Mammary epithelial cell (primary cell): ENCODE measurements around the gene NR5A1.

Source experiments
- EZH2 ChIP-seq: IDR thresholded peaks from 2 replicates; pipeline ENCODE4 v1.6.1; 2012; ENCODE audit warnings: low read length, inconsistent platforms, borderline replicate concordance
- TF ChIP-seq, protein P1 (sequence below), 2 donors: IDR thresholded peaks in 1 of 2; conservative IDR thresholded peaks in 1 of 2; 2 replicates each; pipeline ENCODE4 v1.5.1; 2011 to 2012; ENCODE audit warnings: inconsistent platforms in 2 of 2, low read length in 2 of 2, mild to moderate bottlenecking in 2 of 2, control low read depth in 1 of 2, low read depth in 1 of 2; ENCODE audit not compliant: insufficient read depth in 1 of 2; ENCODE audit errors: extremely low read depth in 1 of 2

DNA sequence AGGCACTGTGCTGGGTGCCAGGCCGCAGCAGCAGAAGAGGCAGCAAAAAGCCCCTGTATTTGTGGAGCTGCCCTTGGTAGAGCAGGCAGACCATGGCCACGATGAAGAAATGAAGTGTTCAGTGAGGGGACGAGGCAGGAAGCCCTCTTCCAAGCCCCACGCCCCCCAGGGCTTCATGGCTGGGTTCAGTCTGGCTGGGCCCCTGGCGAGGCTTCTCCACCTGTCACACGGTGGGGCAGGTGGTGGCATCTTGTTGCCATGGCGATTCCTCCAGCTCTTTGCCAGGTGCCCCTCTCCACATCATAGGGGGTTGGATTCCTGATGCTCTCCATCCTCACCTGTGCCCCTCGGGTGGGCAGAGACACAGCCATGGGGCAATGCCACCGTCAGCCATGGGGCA is 35.4 kb downstream of the NR5A1 start:
- TF ChIP-seq, protein P1, sequence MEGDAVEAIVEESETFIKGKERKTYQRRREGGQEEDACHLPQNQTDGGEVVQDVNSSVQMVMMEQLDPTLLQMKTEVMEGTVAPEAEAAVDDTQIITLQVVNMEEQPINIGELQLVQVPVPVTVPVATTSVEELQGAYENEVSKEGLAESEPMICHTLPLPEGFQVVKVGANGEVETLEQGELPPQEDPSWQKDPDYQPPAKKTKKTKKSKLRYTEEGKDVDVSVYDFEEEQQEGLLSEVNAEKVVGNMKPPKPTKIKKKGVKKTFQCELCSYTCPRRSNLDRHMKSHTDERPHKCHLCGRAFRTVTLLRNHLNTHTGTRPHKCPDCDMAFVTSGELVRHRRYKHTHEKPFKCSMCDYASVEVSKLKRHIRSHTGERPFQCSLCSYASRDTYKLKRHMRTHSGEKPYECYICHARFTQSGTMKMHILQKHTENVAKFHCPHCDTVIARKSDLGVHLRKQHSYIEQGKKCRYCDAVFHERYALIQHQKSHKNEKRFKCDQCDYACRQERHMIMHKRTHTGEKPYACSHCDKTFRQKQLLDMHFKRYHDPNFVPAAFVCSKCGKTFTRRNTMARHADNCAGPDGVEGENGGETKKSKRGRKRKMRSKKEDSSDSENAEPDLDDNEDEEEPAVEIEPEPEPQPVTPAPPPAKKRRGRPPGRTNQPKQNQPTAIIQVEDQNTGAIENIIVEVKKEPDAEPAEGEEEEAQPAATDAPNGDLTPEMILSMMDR (conservative IDR thresholded peaks at IDR 0.05 in 1 of 2, IDR thresholded peaks at IDR 0.05 in 1 of 2; ENCODE audit: extremely low read depth in 1 of 2, insufficient read depth in 1 of 2, low read depth in 1 of 2, low read length in 2 of 2), result no peak
- TF ChIP-seq EZH2, result no peak
